ENCODE results near the gene HMCN2. TPM values are rescaled to one million over a fixed set of nuclear protein-coding genes. Genes with fewer than 3 reads are reported as not detected.
"Not testable (repeated sequence)": the region's sequence is repeated elsewhere in the genome, so short reads cannot be mapped to it uniquely, and the experiment has no call there.

The HMCN2 gene
- total RNA-seq, 2 donors from 2014 or later: 2.9 to 5.5 TPM

GRCh38 chr9:130268521-130269211 is 3.1 kb downstream of the HMCN2 start:
- TF ChIP-seq POLR2AphosphoS5 (IDR thresholded peaks at IDR 0.05) (no peak), POLR2A (IDR thresholded peaks at IDR 0.05) (no peak), CTCF (IDR thresholded peaks at IDR 0.05) (no peak)

GRCh38 chr9:130271473-130271872 is 5.9 kb downstream of the HMCN2 start:
- H3K4me1 ChIP-seq (replicated peaks): no peaks in the 10 kb centered on the region
- DNase-seq (ENCODE audit: low spot score): no peak
- no peaks in the 10 kb centered on the region for H3K9me3 ChIP-seq
- no peak overlapping the region for H3K4me3 ChIP-seq
- WGBS: 85% methylated on average over 6 of the region's 6 CpGs
- no peak for TF ChIP-seq CTCF (IDR thresholded peaks at IDR 0.05)
- TF ChIP-seq POLR2AphosphoS5 (IDR thresholded peaks at IDR 0.05): no peak
- TF ChIP-seq POLR2A (IDR thresholded peaks at IDR 0.05): no peak
- peaks cover 2% of the 10 kb centered on the region for H3K27me3 ChIP-seq (replicated peaks; ENCODE audit: insufficient read depth)
- no peak overlapping the region for H3K27ac ChIP-seq
- intact Hi-C loops (cut with DNase I): no loop called here
- no peaks in the 10 kb centered on the region for H3K36me3 ChIP-seq

More at GRCh38 chr9:130268521-130269211, 3.1 kb downstream of the HMCN2 start:
- Histone ChIP-seq H3K27ac (peak overlapping the region in 1 of 2 donors; percentile 38), H3K9me3 (no peaks in the 10 kb centered on the region), H3K4me3 (no peak overlapping the region), H3K27me3 (replicated peaks; ENCODE audit: insufficient read depth) (peaks cover 17% of the 10 kb centered on the region), H3K36me3 (no peaks in the 10 kb centered on the region), H3K4me1 (replicated peaks) (peaks cover 4% of the 10 kb centered on the region)
- DNase-seq (ENCODE audit: low spot score): no peak
- intact Hi-C loops (cut with DNase I): loop anchor here (5.0 kb wide), 1 partner anchor 74 kb away; no protein-coding TSS in a partner anchor
- 39% methylated on average over 16 of the region's 16 CpGs for WGBS

- no peak overlapping the region for H3K27ac ChIP-seq
- no peak for DNase-seq (ENCODE audit: low spot score)
- no peak overlapping the region for H3K4me3 ChIP-seq
- H3K9me3 ChIP-seq: no peaks in the 10 kb centered on the region
- H3K4me1 ChIP-seq (replicated peaks): no peaks in the 10 kb centered on the region
- no peaks in the 10 kb centered on the region for H3K36me3 ChIP-seq
- 88% methylated on average over 9 of the region's 9 CpGs for WGBS
- no peak for TF ChIP-seq POLR2A (IDR thresholded peaks at IDR 0.05)
- TF ChIP-seq POLR2AphosphoS5 (IDR thresholded peaks at IDR 0.05): no peak
- no peak for TF ChIP-seq CTCF (IDR thresholded peaks at IDR 0.05)
- no peaks in the 10 kb centered on the region for H3K27me3 ChIP-seq (replicated peaks; ENCODE audit: insufficient read depth)
- intact Hi-C loops (cut with DNase I): no loop called here
These were observed 9.6 kb downstream of the HMCN2 start for GRCh38 chr9:130275156-130275555.

GRCh38 chr9:130276121-130276520 is 10.6 kb downstream of the HMCN2 start:
- 75% methylated on average over 3 of the region's 3 CpGs for WGBS
- H3K9me3 ChIP-seq: no peaks in the 10 kb centered on the region
- no peak overlapping the region for H3K4me3 ChIP-seq
- DNase-seq (ENCODE audit: low spot score): no peak
- H3K27ac ChIP-seq: no peak overlapping the region
- intact Hi-C loops (cut with DNase I): no loop called here
- no peaks in the 10 kb centered on the region for H3K36me3 ChIP-seq
- no peaks in the 10 kb centered on the region for H3K4me1 ChIP-seq (replicated peaks)
- H3K27me3 ChIP-seq (replicated peaks; ENCODE audit: insufficient read depth): no peaks in the 10 kb centered on the region
- TF ChIP-seq POLR2AphosphoS5 (IDR thresholded peaks at IDR 0.05) (no peak), POLR2A (IDR thresholded peaks at IDR 0.05) (no peak), CTCF (IDR thresholded peaks at IDR 0.05) (no peak)

GRCh38 chr9:130276955-130277354 is 11.4 kb downstream of the HMCN2 start:
- Histone ChIP-seq H3K4me1 (replicated peaks) (no peaks in the 10 kb centered on the region), H3K27ac (no peak overlapping the region), H3K4me3 (no peak overlapping the region), H3K36me3 (no peaks in the 10 kb centered on the region), H3K9me3 (no peaks in the 10 kb centered on the region), H3K27me3 (replicated peaks; ENCODE audit: insufficient read depth) (no peaks in the 10 kb centered on the region)
- intact Hi-C loops (cut with DNase I): no loop called here
- no peak for DNase-seq (ENCODE audit: low spot score)
- TF ChIP-seq POLR2AphosphoS5 (IDR thresholded peaks at IDR 0.05) (no peak), CTCF (IDR thresholded peaks at IDR 0.05) (no peak), POLR2A (IDR thresholded peaks at IDR 0.05) (no peak)
- WGBS: 89% methylated on average over 11 of the region's 11 CpGs

GRCh38 chr9:130277525-130277924 is 12.0 kb downstream of the HMCN2 start:
- DNase-seq (ENCODE audit: low spot score); H3K27me3 ChIP-seq (replicated peaks; ENCODE audit: insufficient read depth); H3K4me1 ChIP-seq (replicated peaks); H3K36me3 ChIP-seq; H3K9me3 ChIP-seq; H3K27ac ChIP-seq; intact Hi-C loops (cut with DNase I); H3K4me3 ChIP-seq: not testable (repeated sequence)
- WGBS: 84% methylated on average over 1 of the region's 1 CpG

Data from prostate gland (tissue), 2 donors.